Hepatocyte (in vitro differentiated cells): Measurements from ENCODE around the gene RBM38. TPM values are rescaled to one million over a fixed set of nuclear protein-coding genes. Genes with fewer than 3 reads are reported as not detected.

Source experiments
- DNase-seq: peaks from one replicate; pipeline ENCODE4 v3.0.0-alpha.2; 2016; ENCODE audit warnings: low spot score
- H2AFZ ChIP-seq: fragments of 200-600 bp; sonication (generic); 2 replicates; pipeline ENCODE4 v1.6.0; 2016; ENCODE audit warnings: antibody characterized with exemption, mild to moderate bottlenecking
- H3K27ac ChIP-seq: fragments of 200-600 bp; sonication (generic); 2 replicates; pipeline ENCODE4 v1.5.1; 2016; ENCODE audit warnings: mild to moderate bottlenecking
- H3K27me3 ChIP-seq: fragments of 200-600 bp; sonication (generic); 2 replicates; pipeline ENCODE4 v1.6.1; 2016
- H3K36me3 ChIP-seq: fragments of 200-600 bp; sonication (generic); replicated peaks from 2 replicates; pipeline ENCODE4 v1.5.1; 2016; ENCODE audit warnings: low read depth; ENCODE audit not compliant: insufficient read depth
- H3K4me1 ChIP-seq: fragments of 200-600 bp; sonication (generic); 2 replicates; pipeline ENCODE4 v1.5.1; 2016; ENCODE audit warnings: mild to moderate bottlenecking, moderate library complexity; ENCODE audit not compliant: insufficient read depth
- H3K4me2 ChIP-seq: fragments of 200-600 bp; sonication (generic); 2 replicates; pipeline ENCODE4 v1.6.0; 2016
- H3K4me3 ChIP-seq: fragments of 200-600 bp; sonication (generic); 2 replicates; pipeline ENCODE4 v1.5.1; 2016; ENCODE audit warnings: mild to moderate bottlenecking
- H3K79me2 ChIP-seq: fragments of 200-600 bp; sonication (generic); 2 replicates; pipeline ENCODE4 v1.6.0; 2017; ENCODE audit warnings: mild to moderate bottlenecking
- H3K9me2 ChIP-seq: fragments of 200-600 bp; sonication (generic); replicated peaks from 2 replicates; pipeline ENCODE4 v1.6.0; 2017; ENCODE audit warnings: mild to moderate bottlenecking; ENCODE audit not compliant: insufficient read depth
- H3K9me3 ChIP-seq: fragments of 200-600 bp; sonication (generic); 2 replicates; pipeline ENCODE4 v1.5.1; 2016; ENCODE audit warnings: low read depth, mild to moderate bottlenecking
- H4K20me1 ChIP-seq: fragments of 200-600 bp; sonication (generic); 2 replicates; pipeline ENCODE4 v1.6.0; 2016; ENCODE audit warnings: mild to moderate bottlenecking; ENCODE audit not compliant: insufficient read depth, poor library complexity, severe bottlenecking
- EZH2 ChIP-seq: fragments of 200-600 bp; sonication (generic); IDR thresholded peaks from 2 replicates; pipeline ENCODE4 v1.6.1; 2016; ENCODE audit warnings: antibody characterized with exemption, mild to moderate bottlenecking, borderline replicate concordance
- EZH2phosphoT487 ChIP-seq: fragments of 200-600 bp; sonication (generic); IDR thresholded peaks from one replicate; pipeline ENCODE4 v1.6.1; 2018; ENCODE audit warnings: antibody characterized with exemption, mild to moderate bottlenecking, low read depth, moderate library complexity; ENCODE audit not compliant: unreplicated experiment, severe bottlenecking
- WGBS: methylation state at CpG from one replicate; pipeline ENCODE4 v1.1.6; 2016; ENCODE audit warnings: low lambda C conversion rate; ENCODE audit errors: missing lambda C conversion rate; 5-methylcytosine and 5-hydroxymethylcytosine counted together
- polyA plus RNA-seq: library from polyadenylated mRNA; unstranded; fragments of >200 nt; fragmentation: Nextera tagmentation; extraction: Ambion mirVana; gene quantifications from 2 replicates; pipeline ENCODE4 v1.2.1, GENCODE V29; 2016
- total RNA-seq: library from RNA; depleted of rRNA; stranded (reverse); fragments of >200 nt; gene quantifications from 2 replicates; pipeline ENCODE4 v1.2.3, GENCODE V29; 2014
- TF ChIP-seq, protein P1 (sequence below): fragments of 200-600 bp; sonication (generic); IDR thresholded peaks from 2 replicates; pipeline ENCODE4 v1.5.1; 2016; ENCODE audit warnings: antibody characterized with exemption, mild to moderate bottlenecking; ENCODE audit not compliant: poor library complexity

The RBM38 gene
- total and polyA plus RNA-seq, 2 experiments from 2014 or later = 16.1 to 19.6 TPM

- 53% methylated on average over 12 of the region's 12 CpGs for WGBS
Observed at GRCh38 chr20:57450419-57450818, 59.2 kb downstream of the RBM38 start.

DNA sequence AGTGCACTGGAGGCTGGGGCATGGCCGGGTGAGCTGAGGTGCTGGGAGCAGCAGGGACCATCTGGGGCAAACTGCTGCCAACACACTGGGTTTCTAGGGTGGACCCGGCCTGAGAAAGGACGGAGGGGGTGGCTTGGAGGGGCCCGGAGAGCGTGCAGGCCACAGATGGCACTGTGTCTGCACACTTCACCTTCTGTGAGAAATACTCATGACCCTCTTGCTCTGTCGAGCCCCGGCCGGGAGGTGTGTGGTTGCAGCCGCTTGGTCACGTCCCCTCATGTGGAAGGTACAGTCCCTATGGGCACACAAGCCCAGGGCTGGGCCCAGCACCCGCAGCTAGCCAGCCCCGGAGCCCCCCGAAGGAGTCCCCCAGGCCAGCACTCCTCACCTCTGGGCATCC is 59.7 kb downstream of the RBM38 start:
- H3K79me2 ChIP-seq = no peaks in the 10 kb centered on the region
- no peaks in the 10 kb centered on the region for H4K20me1 ChIP-seq
- 89% methylated on average over 9 of the region's 13 CpGs for WGBS
- no peak overlapping the region for H3K4me2 ChIP-seq
- peaks cover 4% of the 10 kb centered on the region for H3K27me3 ChIP-seq
- no peak for DNase-seq
- H3K4me1 ChIP-seq = no peaks in the 10 kb centered on the region
- no peak overlapping the region for H3K27ac ChIP-seq
- no peak overlapping the region for H2AFZ ChIP-seq
- H3K9me3 ChIP-seq = no peaks in the 10 kb centered on the region
- no peak for TF ChIP-seq EZH2phosphoT487
- TF ChIP-seq, protein P1, sequence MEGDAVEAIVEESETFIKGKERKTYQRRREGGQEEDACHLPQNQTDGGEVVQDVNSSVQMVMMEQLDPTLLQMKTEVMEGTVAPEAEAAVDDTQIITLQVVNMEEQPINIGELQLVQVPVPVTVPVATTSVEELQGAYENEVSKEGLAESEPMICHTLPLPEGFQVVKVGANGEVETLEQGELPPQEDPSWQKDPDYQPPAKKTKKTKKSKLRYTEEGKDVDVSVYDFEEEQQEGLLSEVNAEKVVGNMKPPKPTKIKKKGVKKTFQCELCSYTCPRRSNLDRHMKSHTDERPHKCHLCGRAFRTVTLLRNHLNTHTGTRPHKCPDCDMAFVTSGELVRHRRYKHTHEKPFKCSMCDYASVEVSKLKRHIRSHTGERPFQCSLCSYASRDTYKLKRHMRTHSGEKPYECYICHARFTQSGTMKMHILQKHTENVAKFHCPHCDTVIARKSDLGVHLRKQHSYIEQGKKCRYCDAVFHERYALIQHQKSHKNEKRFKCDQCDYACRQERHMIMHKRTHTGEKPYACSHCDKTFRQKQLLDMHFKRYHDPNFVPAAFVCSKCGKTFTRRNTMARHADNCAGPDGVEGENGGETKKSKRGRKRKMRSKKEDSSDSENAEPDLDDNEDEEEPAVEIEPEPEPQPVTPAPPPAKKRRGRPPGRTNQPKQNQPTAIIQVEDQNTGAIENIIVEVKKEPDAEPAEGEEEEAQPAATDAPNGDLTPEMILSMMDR = no peak
- no peak for TF ChIP-seq EZH2
- H3K4me3 ChIP-seq = no peak overlapping the region
- H3K9me2 ChIP-seq = no peaks in the 10 kb centered on the region
- H3K36me3 ChIP-seq = no peaks in the 10 kb centered on the region

More at GRCh38 chr20:57450419-57450818, 59.2 kb downstream of the RBM38 start:
- Histone ChIP-seq H3K4me3 (no peak overlapping the region), H3K4me1 (no peaks in the 10 kb centered on the region), H3K4me2 (no peak overlapping the region), H4K20me1 (no peaks in the 10 kb centered on the region), H2AFZ (no peak overlapping the region), H3K79me2 (no peaks in the 10 kb centered on the region), H3K27me3 (peaks cover 4% of the 10 kb centered on the region), H3K9me2 (no peaks in the 10 kb centered on the region), H3K9me3 (no peaks in the 10 kb centered on the region), H3K36me3 (no peaks in the 10 kb centered on the region), H3K27ac (no peak overlapping the region)
- DNase-seq = no peak
- TF ChIP-seq, protein P1 = no peak
- TF ChIP-seq EZH2phosphoT487 (no peak), EZH2 (no peak)

DNA sequence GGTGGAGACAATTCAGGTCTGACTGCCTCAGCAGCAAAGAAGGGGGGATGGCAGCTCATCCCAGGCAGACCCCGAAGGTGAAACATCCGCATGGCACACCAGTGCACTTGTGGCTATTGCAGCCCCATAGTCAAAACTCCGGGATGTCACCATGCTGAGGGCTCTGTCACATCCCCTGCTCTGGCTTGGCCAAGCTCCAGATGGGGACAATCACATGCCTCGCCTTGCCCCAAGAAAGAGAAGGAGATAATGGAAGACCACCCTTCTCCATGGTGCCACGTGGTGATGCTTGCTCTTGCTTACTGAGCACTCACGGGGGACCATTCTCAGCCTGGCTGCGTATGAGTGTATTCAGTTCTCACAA is 60.2 kb downstream of the RBM38 start:
- no peak overlapping the region for H3K4me3 ChIP-seq
- no peak for DNase-seq
- no peaks in the 10 kb centered on the region for H3K36me3 ChIP-seq
- H3K27me3 ChIP-seq = peaks cover 4% of the 10 kb centered on the region
- H2AFZ ChIP-seq = no peak overlapping the region
- H3K9me2 ChIP-seq = no peaks in the 10 kb centered on the region
- H3K27ac ChIP-seq = no peak overlapping the region
- H3K4me1 ChIP-seq = no peaks in the 10 kb centered on the region
- 88% methylated on average over 7 of the region's 7 CpGs for WGBS
- H3K9me3 ChIP-seq = no peaks in the 10 kb centered on the region
- H4K20me1 ChIP-seq = no peaks in the 10 kb centered on the region
- H3K79me2 ChIP-seq = no peaks in the 10 kb centered on the region
- TF ChIP-seq, protein P1 = no peak
- TF ChIP-seq EZH2 = no peak
- TF ChIP-seq EZH2phosphoT487 = no peak
- H3K4me2 ChIP-seq = no peak overlapping the region
